NB4 (cell line): Measurements from ENCODE around the gene SFXN5.

Source experiments
- DNase-seq: peaks from one replicate; pipeline ENCODE4 v3.0.0; 2010; ENCODE audit warnings: low read depth
- H3K4me3 ChIP-seq: one replicate; pipeline ENCODE4 v1.5.1; 2011; ENCODE audit warnings: mild to moderate bottlenecking, low read depth, low read length, moderate library complexity
- CTCF ChIP-seq: IDR thresholded peaks from one replicate; pipeline ENCODE4 v1.5.1; 2012; ENCODE audit warnings: low read depth, low read length
- MAX ChIP-seq: IDR thresholded peaks from 2 replicates; pipeline ENCODE4 v1.6.1; 2011; ENCODE audit warnings: low read depth, low read length
- MYC ChIP-seq: IDR thresholded peaks from 2 replicates; pipeline ENCODE4 v1.6.1; 2011; ENCODE audit warnings: low read depth, low read length
- POLR2A ChIP-seq: IDR thresholded peaks from 2 replicates; pipeline ENCODE4 v1.6.1; 2011; ENCODE audit warnings: mild to moderate bottlenecking; ENCODE audit not compliant: insufficient read length; ENCODE audit errors: extremely low read depth

The SFXN5 gene

GRCh38 chr2:72975017-72975416, 96.5 kb downstream of the SFXN5 start:
- no peak for TF ChIP-seq POLR2A
- no peak for TF ChIP-seq MYC
- no peak for TF ChIP-seq MAX
- no peak for TF ChIP-seq CTCF
- DNase-seq: no peak

GRCh38 chr2:72974436-72974754, 97.1 kb downstream of the SFXN5 start:
- no peak overlapping the region for H3K4me3 ChIP-seq
- DNase-seq: no peak

More at GRCh38 chr2:72975017-72975416, 96.5 kb downstream of the SFXN5 start:
- no peak overlapping the region for H3K4me3 ChIP-seq

GRCh38 chr2:72973566-72974435, 97.7 kb downstream of the SFXN5 start:
- peak; percentile 78 for DNase-seq
- TF ChIP-seq MAX: no peak
- peak; percentile 96 for TF ChIP-seq CTCF
- H3K4me3 ChIP-seq: no peak overlapping the region

More at GRCh38 chr2:72974436-72974754, 97.1 kb downstream of the SFXN5 start:
- TF ChIP-seq CTCF (no peak), MAX (no peak), POLR2A (no peak), MYC (no peak)

GRCh38 chr2:72973137-72973535, 98.4 kb downstream of the SFXN5 start:
- no peak for DNase-seq
- H3K4me3 ChIP-seq: no peak overlapping the region
- TF ChIP-seq MYC (no peak), MAX (no peak), POLR2A (no peak), CTCF (no peak)

GRCh38 chr2:72972352-72973136, 99.0 kb downstream of the SFXN5 start:
- H3K4me3 ChIP-seq: no peak overlapping the region
- no peak for TF ChIP-seq CTCF
- TF ChIP-seq MYC: no peak
- TF ChIP-seq POLR2A: no peak
- no peak for TF ChIP-seq MAX
- no peak for DNase-seq
